ENCODE measurements around the gene PCSK5.

PCSK5 gene

DNA sequence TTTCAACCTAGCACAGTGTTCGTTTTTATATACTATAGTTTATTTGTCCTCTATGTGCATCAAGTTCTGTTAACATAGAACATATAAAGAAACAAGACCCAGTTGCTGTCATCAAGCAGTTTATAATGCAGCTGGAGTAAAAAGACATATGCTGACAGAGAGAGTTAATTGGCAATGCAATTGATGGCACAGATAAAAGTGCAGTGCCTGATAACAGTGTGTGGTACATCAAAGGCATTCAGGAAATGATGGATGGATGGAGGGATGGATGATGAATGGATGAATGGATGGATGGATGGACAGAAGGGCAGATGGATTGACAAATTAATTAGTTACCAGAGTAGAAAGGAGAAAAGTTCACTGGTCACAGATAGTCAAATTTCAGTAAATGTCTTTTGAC is 264.9 kb downstream of the PCSK5 start:
- DNase-seq, result no peak

DNA sequence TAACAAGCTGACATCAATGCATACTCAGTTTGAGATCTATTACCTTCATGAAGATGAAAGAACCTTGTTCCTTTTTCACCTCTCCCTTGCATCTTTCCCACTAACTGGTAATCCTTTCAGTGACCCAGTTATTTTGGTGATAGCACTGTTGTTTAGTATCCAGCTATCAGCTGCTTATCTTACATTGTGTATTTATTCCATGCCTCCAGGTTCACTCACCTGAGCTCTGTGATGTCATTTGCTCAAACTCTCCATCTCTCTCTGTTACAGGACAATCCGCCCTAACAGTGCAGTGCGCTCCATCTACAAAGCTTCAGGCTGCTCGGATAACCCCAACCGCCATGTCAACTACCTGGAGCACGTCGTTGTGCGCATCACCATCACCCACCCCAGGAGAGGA is 268.2 kb downstream of the PCSK5 start:
- no peak for DNase-seq

DNA sequence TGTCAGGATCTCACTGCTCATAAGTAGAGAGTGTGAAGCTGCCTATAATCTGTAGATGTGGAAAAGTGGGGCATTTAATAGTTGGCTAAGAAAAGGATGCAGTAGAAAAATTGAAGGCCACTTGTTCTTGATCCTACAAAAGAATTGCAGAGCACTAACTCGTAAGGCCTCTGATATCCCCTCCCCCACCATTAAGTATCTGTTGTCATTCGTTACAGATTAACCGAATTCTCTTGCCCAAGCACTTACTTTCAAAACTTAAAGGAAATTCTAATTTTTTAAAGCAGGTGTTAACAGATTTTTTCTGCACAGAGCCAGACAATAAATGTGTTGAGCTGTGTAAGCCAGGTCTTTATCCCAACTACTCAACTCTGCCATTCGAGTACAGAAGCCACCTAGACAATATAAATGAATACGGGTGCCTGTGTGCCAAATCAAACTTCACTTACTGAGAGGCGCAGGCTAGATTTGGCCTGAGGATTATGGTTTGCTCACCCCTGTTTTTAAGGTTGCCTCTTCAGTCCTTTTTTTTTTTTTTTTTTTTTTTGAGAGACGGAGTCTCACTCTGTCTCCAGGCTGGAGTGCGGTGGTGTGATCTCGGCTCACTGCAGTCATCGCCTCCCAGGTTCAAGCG is 268.9 kb downstream of the PCSK5 start:
- no peak for DNase-seq

DNA sequence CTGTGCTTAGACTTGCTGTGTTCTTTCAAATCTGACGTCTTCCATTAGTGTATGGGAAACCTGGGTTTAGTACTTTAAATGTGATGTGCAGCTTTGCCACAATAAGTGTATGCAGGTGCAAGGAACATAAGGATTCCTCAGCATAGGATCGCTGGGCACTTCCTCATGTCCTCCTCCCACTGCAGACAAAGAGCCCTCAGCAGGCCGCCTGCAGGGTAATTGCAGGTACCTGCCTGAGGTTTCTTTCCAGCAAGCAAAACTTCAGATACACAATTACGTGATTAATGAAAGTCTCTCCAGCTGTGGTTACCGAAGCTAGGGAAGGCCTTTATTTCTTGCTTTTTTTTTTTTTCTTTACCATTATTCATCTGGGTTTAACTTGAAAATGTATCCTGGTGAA is 270.6 kb downstream of the PCSK5 start:
- no peak for DNase-seq

DNA sequence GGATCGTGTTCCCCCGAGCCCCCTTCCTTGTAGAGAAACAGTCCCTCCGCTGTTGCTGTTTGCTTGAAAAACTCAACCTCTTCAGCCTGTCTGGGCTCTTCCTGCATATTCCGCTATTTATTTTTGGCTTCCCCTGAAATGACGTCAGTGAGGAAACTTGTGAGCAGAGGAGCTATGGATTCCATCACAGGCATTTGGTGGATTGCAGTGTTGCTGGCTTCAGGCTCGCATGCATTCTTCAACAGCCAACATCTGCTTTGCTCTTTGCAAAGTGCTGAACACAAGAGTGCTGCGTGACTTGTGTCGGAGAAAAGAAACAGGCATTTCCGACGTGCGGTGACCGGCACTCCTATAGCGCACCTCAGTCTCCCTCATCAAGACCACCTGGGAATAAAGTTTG is 271.1 kb downstream of the PCSK5 start:
- no peak for DNase-seq

DNA sequence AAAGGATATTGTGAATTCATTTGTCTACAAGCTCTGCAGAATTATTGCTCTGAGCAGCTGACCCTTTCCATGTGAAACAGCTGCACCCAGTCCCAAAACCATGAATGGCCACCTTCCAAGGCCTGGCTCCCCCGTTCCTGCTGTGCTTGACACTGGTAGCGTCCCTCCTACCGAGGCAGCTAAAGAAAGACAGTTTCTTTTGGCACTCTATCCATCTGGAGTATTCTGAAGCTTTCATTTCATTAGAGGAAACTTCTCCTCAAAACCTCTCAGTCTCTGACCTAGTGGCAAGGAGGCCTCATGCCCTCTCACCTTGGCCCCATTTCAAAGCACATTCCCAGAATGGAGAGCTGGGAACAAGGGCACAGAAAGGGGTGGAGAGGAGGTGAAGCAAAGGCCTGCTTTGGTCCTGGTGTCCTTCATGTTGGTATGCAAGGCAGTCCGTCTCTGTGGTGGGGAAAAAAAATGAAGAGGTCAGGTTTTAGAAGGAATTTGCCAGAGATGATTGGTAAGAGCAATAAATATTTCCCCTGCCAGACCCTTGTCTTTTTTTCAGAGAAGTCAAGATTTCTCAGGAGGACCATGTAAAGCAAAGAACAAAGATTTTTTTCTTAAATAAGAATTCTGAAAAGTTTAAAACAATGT is 271.7 kb downstream of the PCSK5 start:
- no peak for DNase-seq

DNA sequence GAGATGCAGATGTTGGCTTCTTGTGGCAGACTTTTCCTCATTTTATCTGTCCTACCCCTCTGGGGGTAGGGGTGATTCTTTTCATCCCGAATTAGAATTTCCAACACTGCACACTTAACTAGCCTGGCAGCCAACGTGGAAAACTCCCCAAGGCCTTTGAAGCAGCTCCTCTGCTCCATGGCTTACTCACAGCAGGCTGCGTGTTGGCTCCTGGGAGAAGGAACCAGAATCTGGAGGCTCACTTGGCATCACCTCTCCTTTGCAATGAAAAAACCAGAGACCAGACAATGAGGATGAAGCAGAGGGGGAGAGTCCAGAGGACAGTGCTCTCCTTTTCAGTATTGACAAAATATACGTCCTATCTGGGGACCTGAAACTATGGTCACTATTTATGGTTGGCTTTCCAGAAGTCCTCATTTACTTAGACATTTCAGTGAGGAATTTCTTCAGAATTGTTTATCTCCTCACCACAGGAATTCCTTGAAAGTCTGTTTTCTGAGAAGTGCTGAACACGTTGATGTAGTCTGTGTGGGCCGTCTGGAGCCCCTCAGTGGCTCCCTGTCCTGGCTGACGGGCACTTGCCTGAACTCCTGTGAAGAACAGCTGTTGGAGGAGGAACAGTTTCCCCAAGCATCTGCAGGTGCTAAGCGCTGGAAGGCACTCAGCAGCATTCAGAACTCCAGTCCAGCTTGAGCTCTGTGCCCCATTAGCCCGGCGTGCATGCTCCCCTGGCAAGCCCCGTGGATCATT is 272.5 kb downstream of the PCSK5 start:
- no peak for DNase-seq

DNA sequence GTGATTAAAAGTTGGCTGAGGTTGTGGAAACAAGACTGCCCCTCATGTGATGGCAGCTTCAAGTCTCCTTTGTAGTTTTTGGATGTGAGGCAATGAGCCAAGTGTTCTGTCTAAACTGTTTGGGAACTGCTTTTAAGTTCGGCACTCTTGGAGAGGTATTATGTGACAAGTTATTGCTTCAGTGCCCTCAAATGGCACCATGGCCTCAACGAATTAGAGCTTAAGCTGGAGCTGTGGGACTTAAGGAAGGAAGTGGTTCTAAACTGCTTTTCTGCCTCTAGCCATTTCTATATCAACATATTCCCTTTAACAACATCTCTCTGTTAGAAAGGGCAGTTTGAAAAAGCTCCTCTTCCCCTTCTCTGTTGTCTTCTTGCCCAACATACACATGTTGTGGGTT is 276.1 kb downstream of the PCSK5 start:
- no peak for DNase-seq

DNA sequence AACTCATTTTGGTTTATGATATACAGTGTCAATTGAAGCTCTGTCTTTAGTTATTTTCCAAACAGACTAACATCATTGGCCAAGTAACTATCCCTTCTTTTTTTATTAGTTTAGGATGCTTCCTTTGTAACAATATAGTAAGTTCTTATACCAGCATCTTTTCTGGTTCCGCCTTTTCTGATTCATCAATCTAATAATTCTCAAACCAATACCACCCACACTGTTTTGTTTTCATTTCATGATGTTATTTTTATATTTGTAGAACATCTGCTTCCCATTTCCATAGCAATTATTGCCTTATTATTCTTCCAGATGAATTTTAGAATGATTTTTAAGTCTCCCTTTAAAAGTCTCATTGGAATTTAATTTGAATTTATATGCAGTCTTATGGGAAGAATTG is 285.7 kb downstream of the PCSK5 start:
- no peak for DNase-seq

DNA sequence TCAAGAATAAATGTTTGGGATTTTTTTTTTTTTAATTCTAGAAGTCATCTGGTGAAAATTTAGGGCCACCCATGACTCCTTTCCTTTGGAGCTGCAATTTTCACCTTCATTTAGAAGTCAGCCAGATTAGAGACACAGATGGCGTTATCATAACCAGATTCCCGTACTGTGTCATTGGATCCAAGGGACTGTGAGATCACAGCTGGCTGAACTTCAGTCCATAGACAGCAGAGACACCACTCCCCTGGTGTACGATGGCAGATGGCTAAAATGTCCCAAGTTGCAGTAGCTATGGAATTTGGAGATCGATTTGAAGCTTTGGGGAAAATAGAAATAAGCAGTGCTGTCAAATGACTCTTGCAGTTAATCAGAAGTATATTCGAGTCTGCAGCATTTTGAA is 287.5 kb downstream of the PCSK5 start:
- no peak for DNase-seq

DNA sequence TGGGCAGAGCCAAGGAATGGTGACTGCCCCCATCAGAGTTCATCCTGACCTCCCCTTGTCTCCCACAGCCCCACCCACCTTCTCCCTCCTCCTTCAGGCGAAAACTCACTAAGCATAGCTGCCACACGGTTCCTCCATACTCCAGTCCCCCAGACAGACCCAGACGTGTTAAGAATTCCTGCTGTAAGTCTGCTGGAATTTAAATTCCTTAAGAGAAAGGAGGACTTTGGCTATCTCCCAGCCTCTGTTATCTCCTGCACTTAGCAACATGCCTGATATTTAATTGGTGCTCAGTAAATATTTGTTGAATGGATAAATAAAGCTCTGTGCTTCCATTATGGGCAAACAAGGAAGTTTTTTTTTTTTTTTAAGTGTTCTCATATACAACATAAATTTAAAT is 290.1 kb downstream of the PCSK5 start:
- DNase-seq, result no peak

DNA sequence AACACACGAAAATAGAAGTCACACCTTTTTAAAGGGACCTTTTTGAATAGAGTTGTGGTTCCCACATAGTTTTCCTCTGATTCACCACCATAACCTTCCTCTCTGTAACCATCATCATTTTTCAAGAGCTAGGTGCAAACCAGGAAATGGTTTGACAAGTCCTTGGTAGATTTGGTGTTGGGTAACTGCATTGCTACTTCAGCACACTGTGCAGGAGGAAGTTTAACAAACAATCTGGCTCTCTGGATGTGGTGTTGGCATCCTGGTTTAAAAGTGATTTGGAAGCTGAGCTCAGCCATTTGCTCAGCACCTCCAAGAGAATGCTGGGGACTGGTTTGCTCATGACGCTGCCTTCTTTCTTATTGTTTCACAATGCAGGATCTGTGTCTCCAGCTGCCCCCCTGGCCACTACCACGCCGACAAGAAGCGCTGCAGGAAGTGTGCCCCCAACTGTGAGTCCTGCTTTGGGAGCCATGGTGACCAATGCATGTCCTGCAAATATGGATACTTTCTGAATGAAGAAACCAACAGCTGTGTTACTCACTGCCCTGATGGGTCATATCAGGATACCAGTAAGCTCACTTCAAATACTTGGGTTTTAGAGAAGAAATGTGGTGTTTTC is 290.7 kb downstream of the PCSK5 start:
- DNase-seq, result no peak

DNA sequence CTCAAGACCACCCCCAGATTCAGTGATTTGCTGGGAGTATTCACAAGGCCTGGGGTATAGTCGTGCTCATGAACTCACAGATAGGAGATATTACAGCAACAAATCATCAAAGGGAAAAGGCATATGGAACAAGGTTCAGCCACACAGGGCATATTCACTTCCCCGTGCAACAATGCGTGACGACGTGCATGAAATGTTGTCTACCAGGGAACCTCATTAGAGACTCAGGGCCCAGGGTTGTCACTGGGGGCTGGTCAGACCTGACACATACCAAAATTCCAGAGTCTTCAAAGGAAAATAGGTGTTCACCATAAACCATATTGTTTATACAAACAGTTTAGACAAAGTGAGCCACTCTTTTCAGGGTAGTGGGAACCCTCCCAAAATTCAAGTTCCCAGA is 291.3 kb downstream of the PCSK5 start:
- DNase-seq, result no peak

DNA sequence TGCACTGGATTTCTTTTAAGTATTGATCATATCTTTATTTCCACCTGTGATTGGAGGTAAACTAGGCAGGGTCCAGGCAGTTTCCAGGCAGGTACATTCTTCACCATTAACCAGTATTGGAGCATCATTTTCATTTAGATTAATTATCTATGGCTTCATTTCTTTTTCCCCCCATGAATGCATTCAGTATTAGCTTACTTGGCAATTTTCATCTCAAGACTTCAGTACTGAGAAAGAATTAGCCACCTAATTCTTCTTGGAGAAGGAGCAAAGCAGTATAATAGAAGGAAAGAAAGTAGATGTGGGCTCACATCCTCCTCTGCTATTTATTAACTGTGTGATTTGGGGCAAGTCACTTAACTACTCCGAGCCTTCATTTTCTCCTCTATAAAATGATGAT is 295.0 kb downstream of the PCSK5 start:
- no peak for DNase-seq

DNA sequence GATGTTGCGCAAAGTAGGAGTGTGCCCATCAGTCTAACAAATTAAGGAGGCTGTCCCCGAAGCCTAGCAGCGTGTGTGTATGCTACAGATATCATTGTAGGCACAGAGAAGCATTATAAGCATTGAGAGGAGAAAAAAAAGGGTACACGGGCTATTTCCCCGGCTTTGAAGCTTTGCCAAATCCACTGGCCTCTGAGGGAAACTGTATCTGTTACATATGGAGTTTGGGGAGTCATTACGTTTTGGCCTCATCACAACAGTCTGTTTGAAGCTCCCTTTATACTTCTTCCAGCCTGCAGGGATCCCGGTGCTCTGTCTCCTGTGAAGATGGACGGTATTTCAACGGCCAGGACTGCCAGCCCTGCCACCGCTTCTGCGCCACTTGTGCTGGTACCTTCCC is 297.8 kb downstream of the PCSK5 start:
- DNase-seq, result no peak

DNA sequence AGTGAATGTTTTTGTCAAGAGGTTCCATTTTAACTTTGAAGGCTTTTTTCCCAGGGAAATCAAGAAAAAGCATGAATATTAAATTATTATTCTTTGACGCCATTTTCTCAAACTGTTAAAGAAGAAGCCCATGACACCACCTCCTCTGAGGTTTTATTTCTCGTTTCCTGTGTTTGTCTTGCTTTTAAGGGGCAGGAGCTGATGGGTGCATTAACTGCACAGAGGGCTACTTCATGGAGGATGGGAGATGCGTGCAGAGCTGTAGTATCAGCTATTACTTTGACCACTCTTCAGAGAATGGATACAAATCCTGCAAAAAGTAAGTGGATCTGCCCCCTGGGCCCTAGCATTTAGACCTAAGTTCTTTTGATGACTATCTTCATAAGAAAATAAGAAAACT is 298.4 kb downstream of the PCSK5 start:
- DNase-seq, result no peak

DNA sequence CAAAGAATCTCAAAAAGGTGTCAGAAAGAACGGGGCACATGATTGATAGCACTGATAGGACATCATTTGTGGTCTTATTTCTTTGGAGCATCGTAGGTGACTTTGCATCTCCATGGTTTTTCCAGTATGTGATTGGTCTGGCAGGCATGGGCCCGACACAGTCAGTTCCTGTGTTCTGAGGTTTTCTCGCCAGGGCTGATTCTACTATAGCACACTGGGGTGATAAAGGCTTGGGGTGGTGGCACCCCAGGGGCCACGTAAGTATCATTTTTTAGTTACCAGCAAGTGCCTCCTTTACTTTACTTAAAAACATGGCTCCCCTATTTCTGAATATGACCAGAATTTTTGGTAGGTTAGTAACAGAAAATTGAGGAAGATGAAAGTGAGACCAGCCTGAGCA is 301.0 kb downstream of the PCSK5 start:
- no peak for DNase-seq

DNA sequence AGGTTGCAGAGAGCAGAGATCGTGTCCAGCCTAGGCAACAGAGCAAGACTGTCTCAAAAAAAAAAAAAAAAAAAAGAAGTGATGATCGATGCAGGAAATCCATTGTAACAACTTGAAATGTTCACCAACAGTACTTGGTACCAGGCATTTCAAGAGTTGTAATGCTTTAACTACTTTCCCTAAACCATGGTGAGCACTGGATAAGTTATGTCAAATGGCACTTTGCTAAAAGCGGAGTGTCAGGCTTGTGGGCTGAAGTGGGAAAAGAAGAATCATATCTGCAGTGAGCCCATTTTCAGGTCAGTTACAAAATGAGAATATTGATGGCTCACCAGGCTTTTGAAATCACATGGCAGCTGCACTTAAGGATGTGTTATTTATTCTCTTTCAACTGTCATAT is 301.5 kb downstream of the PCSK5 start:
- DNase-seq, result no peak

DNA sequence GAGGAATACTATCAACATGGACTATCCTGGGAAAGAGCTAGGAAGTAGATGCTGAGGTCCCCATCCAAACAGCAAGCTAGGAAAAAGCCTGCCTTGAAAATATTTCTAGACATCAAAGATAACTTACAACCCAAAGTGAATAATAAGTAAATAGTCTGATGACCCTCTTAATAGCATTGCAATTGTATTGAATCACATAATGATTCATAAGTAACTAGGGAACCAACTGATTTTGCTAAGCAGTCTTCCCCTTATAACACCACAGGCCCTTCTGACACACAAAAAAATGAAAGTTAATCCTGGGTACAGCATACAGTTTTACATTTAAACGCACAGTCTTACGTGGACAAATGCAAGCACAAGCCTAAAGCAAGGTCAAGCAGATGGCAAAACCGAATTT is 304.4 kb downstream of the PCSK5 start:
- no peak for DNase-seq

DNA sequence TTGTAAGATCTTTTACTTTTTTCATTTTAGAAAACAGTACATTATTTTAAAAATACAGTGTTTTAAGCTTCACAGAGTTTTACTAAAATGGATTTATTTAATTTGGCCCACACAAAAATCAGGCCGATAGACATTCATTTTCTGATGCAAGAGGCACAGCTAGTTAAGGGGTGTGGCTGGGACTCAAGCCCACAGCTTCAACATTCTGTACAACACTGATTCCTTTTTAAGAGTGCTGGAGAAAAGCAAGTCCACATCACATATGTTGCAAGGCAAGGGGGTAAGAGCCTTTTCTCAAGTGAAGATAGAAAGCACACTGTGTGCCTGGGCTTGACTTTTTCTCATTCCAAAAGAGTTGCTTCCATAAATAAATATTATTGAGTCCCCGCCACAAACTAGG is 307.9 kb downstream of the PCSK5 start:
- no peak for DNase-seq

DNA sequence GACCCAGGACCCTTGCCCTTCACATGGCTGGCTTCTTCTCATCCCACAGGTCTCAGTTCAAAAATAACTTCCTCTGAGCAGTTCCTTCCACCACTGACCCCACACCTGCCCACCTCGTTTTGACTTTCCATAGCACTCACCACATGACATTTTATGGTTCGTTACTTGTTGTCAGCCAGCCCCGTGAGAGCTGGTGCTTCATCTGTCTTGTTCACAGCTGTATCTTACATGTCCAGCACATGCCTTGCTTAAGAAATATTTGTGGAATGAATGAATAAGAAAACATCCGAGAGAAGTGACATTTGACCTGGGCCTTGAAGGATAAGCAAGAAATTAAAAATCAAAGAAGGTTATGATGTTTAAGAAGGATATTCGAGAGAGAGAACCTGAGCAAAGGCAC is 309.8 kb downstream of the PCSK5 start:
- no peak for DNase-seq

DNA sequence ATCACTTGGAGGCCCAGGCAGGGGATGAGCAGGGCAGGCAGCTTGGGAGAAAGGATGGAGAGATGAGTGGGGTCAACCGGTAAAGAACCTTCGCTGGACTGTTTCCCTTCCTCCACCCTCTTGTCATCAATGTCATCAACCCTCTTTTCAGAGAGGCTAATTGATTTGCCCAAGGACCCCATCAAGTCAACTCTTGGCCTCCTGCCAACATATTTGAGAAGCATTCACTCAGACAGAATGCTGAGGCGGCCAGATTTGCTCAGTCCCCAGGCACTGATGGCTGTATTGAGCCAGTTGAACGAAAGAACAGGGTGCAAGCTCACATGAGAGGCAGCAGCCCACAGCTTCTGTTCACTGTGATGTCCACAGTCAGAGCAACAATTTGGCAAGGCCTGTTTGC is 310.3 kb downstream of the PCSK5 start:
- DNase-seq, result no peak

DNA sequence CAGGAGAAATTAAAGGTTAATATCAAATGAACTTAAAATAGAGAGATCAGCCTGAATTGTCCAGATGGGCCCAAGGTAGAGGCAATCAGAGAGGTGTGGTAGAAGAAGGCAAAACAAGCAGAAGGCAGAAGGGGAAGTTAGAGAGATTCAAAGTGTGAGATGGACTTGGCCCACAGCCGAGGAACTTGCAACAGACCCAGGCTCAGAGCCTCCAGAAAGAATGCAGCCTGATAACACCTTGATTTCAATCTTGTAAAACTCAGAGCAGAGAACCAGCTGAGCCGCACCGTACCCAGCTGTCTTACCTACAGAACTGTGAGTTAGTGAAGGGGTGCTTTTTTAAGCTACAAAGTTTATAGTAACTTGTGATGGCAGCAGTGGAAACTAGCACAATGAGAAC is 312.9 kb downstream of the PCSK5 start:
- no peak for DNase-seq

DNA sequence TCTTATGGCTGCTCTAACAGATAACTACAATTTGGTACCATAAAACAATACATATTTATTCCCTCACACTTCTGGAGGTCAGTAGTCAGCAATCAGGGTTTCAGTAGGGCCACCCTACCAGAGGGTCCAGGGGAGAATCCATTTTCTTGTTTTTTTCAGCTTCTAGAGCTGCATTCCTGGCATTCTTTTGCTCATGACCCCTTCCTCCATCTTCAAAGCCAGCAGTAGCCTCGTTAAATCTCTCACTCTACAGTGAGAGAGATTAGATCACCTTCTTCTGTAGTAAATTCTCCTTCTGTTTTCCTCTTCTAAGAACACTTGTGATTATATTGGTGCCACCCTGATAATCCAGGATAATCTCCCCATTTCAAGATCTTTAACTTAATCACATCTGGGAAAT is 316.3 kb downstream of the PCSK5 start:
- DNase-seq, result no peak
